ENCODE data around the gene SMNDC1.

Gene SMNDC1

DNA sequence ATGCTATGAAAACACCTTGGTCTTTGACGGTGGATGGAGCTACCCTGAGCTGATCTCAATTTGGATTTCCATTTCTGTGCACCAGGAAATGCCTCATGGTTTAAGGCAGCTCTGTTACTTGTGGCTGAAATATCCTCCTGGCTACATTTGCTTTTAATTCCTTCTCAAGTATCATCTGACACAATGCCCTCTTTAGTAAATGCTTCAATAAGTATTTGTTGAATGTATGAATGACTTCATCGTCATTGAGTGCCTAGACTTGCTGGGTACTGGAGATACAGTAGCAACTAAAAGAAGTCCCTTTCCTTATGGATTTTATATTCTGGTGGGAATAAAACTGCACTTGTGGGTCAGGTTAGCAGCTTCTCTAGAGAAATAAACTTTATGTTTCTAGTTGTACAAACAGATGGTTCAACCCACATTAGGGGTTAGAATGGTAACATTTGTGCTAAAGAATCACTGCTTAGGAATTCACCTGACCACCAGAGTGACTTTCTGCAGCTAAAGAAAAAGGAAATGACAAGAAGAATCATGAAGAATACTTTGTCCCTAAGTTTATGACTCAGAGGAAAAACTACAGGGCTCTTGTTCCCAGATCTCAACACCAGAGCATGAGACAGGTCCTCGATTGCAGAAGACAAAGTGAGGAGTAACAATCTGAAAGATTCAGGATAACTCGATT is 21.8 kb upstream of the SMNDC1 start:
- no peak for DNase-seq

GRCh38 chr10:110324805-110325280 is 20.1 kb upstream of the SMNDC1 start:
- peak; percentile 46 for DNase-seq

- no peak for DNase-seq
These were observed 19.6 kb upstream of the SMNDC1 start for GRCh38 chr10:110324201-110324804.

GRCh38 chr10:110323503-110323902 is 18.8 kb upstream of the SMNDC1 start:
- no peak for DNase-seq

DNA sequence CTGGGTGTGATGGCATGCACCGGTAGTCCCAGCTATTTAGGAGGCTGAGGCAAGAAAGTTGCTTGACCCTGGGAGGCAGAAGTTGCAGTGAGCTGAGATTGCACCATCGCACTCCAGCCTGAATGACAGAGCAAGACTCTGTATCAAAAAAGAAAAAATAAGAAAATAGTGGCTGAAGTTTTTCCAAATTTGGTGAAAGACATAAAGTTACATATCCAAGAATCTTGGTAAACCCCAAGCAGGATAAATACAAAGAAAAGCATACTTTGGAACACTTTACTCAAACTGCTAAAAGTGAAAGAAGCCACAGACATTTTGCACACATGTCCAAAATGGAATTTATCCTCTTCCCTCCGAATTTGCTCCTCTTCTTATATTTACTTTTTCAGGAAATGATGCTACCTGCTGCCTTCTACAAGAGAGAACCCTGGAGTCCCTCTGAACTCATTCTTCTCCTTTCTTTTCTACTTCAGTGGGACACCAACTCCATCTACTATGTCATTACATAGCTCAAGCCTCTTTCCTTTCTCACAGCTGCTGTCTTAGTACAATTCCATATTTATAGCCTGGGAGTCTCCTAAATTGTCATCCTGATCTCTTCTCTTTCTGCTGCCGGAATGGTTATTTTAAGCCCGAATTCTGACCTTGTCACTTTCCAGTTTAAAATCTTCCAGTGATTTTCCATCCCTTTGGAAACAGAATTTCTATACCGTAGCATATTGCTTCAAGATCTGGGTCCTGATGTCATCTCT is 17.3 kb upstream of the SMNDC1 start:
- no peak for DNase-seq

DNA sequence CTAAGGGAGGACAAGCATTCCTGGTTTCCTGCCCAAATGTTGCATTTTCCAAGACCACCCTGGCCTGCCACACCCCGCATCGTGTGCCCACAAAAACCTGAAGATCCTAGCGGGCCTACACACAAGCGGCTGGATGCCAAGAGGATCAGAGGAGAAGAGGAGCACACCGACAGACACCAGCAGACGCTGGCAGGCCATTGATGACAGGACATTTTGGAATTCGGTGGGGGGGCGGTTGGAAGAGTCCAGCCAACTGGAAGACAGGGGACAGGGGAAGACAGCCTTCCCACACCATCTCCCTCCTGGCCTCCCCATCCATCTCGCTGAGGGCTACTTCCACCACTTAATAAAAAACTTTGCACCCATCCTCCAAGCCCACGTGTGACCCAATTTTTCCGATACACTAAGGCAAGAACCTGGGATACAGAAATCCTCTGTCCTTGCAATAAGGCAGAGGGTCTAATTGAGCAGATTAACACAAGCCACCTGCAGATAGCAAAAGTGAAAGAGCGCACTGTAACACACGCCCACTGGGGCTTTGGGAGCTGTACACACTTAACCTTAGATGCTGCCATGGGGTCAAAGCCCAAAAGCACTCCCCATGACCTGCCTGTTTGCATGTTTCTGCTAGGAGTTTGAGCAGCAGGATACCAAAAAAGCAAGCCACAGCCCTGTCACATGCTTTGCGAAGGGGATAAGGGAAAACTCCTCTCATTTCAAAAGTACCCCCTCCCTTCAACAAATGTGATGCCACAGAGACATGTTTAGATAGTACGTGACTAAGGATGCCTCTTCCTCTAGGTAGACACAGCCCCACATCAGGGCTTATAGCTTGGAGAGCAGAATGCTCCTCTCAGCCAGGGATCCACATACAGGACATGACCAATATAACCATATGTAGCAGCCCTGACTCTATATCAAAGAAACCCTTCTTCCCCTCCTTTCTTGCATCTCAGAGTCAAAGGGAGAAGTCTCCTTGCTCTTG is 13.4 kb upstream of the SMNDC1 start:
- DNase-seq = no peak

DNA sequence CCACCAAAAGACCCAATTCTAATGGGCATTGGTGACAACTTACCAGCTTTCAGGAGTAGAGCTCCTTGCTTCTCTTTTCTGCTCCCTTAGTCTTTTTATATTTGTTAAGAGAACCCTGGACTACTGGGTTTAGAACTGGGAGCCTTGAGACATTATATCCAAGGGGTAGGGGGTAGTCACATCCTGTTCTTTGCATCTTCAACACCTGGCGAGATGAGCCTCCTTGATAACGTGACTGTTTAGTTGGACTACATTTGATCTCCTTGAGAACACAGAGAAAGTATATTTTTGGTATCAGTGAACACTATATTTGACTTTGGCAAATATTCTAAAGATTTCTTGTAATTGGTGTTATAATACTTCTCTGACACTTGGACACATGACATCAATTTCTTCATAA is 9.0 kb upstream of the SMNDC1 start:
- no peak for DNase-seq

DNA sequence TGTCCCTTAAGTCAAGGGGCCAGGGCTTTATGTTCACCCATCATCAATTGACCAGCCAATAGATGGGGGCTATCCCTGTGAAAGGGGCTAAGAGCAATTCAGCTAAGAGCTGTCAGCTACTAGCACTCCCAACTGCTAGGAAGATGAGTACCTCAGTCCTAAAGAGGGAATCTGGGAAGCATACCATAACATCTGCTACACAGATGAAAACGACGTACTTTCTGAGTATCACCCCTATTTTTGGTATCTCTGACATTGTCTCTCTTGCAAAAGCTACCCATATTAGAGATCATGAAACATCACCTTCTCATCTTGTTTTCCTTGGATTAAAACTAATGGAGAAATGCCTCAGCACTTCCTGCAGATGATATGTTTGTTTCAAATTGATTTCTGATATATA is 7.5 kb upstream of the SMNDC1 start:
- no peak for DNase-seq

DNA sequence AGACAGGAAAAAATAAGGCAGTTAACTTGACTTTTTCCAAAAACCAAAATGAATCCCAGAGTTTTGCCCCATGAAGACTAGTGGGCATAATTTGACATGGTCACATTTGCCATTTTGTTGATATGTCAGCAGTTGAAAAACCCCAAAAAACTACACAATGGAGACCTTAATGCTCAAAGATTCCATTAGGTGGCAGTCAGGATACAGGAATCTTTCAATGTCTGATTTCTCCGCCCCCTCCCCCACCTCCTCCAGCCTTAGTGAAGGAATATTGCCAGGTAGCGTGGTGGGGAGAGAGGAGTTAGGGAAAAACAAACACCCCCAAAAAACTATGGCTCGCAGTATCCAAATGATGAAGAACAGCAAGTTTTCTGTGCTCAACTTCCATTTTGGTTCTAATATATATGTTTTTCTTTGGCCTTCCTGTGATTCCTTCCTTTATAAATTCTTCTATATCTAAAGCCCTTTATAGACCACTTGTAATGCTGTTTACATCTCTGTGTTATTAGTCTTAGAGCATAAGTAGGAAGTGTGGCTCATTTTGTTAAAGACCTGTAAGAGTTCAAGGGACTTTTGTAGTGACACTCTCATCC is 6.7 kb upstream of the SMNDC1 start:
- DNase-seq = peak; percentile 81

DNA sequence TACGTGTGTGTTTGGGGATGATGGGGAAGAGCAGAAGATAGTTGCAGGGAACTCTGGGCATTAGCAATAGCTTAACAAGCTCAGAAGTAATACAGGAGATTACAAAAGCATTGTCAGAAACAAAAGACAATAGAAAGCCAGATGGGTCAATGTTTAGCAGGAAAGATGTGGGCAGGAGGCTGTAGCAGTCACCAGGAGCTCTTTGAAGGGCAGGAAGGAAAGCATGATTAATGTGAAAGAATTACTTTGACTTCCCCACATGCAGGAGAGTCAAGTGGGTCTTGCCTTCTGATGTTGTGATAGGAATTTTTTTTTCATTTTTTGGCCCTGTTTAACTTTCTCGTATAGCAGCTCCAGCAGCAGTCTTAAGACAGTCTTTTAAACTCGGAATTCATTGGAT is 6.0 kb upstream of the SMNDC1 start:
- DNase-seq = no peak

- DNase-seq = no peak
These were observed 3.1 kb upstream of the SMNDC1 start for GRCh38 chr10:110307805-110308204.

DNA sequence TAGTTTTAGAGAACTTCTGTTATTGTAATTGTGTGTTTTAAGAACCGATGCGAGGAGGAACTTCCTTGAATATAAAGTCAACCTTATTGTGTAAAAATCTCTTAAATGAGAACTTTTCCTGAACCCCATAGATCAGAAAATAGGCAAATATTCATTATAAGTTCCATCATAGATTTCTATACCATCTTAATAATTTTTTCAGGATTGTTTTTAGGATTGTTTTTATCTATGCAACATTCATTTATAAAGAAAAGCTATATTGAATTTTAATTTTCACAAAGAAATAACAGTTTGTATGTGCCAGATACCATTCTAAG is 1.7 kb upstream of the SMNDC1 start:
- no peak for DNase-seq

DNA sequence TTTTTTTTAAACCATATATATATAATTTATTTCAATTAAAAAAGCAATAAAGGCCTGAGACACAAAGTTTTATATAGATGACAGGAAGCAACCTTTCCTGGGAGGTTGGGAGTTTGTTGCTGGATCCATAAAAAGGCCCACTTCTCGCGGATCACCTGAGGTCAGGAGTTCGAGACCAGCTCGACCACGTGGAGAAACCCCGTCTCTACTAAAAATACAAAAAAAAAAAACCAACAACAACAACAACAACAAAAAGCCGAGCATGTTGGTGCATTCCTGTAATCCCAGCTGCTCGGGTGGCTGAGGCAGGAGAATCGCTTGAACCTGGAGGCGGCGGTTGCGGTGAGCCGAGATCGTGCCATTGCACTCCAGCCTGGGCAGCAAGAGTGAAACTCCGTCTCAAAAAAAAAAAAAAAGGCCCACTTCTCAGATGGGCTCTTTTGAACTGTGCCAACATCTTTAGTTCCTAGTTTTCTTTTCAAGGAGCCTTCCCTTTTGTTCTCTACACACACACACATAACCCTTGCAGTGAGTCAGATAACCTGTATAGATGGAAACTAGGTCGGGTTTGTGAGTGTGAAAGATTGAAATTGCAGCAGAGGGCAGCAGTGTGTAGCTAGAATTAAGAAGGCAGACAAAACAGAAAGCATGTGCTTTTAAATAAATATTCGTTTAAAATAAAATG is 1.2 kb upstream of the SMNDC1 start:
- DNase-seq = peak; percentile 93

- DNase-seq = no peak
These were observed 333 bp downstream of the SMNDC1 start for GRCh38 chr10:110304394-110304779.

GRCh38 chr10:110303681-110304080 is 1.0 kb downstream of the SMNDC1 start:
- peak; percentile 36 for DNase-seq

GRCh38 chr10:110300486-110300986 is 4.2 kb downstream of the SMNDC1 start:
- no peak for DNase-seq

DNA sequence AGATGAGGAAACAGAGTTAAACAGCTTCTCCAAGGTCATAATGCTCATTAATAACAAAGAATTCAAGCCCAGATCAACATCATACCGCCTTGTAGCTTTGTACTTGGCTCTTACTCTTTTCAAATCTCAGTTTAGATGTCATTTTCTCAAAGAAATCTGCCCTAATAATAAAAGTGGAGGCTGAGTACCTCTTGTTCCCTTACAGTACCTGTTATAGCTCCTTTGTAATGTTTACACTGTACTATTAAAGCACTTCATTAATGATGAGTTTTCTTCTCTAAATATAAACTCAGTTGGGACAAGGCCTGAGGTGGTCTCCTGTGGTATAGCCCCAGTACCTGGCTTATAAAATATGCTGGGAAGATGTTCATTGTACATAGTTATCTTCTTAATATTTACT is 7.8 kb downstream of the SMNDC1 start:
- no peak for DNase-seq

DNA sequence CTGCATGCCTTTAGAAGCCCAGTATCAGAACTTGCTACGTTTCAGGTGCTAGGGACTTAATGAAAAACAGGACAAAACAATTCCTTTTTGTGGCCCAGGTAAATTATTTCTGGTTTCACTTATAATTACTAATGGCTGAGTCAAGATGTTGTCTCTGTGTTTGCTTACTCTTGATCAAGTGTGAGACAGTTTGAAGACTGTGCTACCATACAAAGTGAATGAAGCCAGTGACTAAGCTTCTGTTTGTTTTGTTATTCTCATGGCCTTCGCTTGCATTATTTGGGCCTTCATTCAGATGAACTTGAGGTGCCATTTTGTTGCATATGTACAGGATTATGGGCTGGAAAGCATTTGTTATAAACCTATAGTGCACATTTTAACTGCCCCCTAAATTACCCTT is 17.9 kb downstream of the SMNDC1 start:
- DNase-seq = no peak

- DNase-seq = no peak
These were observed 19.2 kb downstream of the SMNDC1 start for GRCh38 chr10:110285501-110285900.

- DNase-seq = no peak
These were observed 20.5 kb downstream of the SMNDC1 start for GRCh38 chr10:110284262-110284661.

- DNase-seq = peak; percentile 91
These were observed 25.2 kb downstream of the SMNDC1 start for GRCh38 chr10:110279407-110279986.

All from OCI-M1 (cell line).